VCaP (cell line): ENCODE measurements around the gene BRI3.

Source experiments
- H3K27ac ChIP-seq: fragments of 450-650 bp; 2 replicates; pipeline ENCODE4 v1.5.1; 2017
- TF ChIP-seq, protein P1 (sequence below): fragments of 450-650 bp; conservative IDR thresholded peaks from 2 replicates; pipeline ENCODE4 v1.5.1; 2017; ENCODE audit warnings: mild to moderate bottlenecking, moderate library complexity

BRI3 gene

DNA sequence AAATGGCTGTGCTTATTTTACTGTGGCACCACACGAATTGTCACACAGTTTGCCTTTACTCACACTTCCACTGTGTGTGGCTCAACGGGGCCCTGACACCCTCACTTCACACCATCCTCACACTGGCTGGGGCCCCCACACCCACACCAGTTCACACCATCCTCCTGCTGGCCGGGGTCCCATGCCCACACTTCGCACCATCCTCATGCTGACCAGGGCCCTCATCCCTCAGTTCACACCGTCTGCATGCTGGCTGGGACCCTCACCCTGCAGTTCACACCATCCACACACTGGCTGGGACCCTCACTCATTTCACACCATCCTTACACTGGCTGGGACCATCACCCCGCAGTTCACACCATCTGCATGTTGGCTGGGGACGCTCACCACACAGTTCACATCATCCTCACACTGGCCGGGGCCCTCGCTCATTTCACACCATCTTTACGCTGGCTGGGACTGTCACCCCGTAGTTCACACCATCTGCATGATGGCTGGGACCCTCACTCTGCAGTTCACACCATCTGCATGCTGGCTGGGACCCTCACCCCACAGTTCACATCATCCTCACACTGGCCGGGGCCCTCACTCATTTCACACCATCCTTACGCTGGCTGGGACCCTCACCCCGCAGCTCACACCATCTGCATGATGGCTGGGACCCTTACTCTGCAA, 36.0 kb downstream of the BRI3 start:
- no peak overlapping the region for H3K27ac ChIP-seq
- TF ChIP-seq, protein P1, sequence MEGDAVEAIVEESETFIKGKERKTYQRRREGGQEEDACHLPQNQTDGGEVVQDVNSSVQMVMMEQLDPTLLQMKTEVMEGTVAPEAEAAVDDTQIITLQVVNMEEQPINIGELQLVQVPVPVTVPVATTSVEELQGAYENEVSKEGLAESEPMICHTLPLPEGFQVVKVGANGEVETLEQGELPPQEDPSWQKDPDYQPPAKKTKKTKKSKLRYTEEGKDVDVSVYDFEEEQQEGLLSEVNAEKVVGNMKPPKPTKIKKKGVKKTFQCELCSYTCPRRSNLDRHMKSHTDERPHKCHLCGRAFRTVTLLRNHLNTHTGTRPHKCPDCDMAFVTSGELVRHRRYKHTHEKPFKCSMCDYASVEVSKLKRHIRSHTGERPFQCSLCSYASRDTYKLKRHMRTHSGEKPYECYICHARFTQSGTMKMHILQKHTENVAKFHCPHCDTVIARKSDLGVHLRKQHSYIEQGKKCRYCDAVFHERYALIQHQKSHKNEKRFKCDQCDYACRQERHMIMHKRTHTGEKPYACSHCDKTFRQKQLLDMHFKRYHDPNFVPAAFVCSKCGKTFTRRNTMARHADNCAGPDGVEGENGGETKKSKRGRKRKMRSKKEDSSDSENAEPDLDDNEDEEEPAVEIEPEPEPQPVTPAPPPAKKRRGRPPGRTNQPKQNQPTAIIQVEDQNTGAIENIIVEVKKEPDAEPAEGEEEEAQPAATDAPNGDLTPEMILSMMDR = no peak

DNA sequence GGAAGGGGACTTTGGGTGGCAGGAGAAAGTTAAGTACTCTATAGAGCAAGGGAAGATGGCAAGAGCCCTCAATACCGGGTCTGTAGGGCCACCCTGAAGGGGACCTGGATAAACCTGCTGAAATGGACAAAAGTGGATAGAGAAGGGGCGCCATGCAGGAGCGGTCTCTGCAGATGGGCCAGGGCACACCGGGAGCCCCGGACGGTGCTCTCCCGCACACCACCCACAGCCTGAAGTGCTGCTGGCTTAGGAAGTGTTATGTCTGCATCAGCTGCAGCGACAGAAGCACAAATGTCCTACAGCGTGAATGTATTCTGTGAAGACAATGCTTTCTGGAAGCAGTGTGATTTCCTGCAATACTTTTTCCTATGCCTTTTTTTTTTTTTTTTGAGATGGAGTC, 37.7 kb downstream of the BRI3 start:
- H3K27ac ChIP-seq = no peak overlapping the region
- TF ChIP-seq, protein P1 = no peak

DNA sequence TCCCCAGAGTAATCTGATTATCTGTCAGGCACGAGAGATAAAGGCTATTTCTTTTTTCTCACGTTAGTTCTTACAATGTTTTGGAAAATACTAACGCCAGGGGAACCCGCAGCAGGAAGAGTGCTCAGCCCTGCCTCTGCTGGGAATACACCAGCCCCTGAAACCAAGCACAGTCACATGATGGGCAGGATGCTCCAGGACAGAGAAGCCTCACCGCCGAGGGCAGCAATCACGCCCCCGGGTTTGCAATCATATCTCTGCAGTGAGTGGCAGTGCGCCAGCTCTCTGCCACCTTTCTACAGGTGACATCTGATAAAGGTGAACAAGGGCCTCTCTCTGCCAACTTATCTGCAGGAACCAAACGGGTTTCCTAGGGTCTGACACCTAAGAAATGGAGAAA, 39.8 kb downstream of the BRI3 start:
- TF ChIP-seq, protein P1 = no peak; the same call in 1 of the 2 replicates
- H3K27ac ChIP-seq = peak overlapping the region; percentile 55

DNA sequence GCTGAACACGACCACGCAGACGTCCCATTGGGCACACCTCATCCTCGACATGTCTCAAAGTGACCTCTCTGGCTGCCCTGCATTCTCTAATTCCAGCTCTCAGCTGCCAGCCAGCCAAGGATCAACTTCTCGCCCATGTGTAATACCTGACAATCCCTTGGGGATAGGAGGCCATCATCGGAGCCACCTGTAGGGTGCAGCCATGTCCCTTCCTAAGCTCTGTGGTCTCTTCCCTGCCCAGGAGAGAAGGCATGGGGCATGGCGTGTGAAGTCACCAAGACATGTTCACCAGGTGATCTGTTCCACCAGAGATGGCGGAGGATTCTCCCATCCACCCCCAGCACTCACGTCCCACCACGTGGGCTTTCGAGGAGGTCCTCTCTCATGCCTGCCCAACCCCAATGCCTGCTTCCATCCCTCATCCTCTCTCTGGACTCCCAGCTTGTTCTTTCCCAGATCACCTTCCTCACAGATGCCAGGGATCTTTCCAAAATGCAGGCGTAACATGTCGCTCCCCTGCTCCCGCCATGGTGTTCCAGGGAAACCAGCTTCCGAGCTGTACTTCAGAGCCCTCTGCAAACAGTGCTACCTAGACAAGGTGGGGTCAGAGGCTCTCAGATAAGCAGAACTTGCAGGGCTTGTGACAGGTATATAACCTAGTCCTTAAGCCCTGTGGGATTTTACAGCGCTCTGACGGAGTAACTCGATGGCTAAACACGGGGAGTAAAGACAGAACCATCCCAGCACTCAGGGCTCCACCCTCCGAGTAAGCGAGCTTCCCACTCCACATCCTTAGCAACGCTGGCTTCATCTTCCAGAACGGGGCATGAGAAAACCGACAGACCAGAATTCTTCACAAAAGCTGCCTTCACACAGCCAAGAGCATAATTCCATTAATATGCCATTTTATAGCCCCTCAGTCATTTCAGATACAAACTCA, 41.1 kb downstream of the BRI3 start:
- TF ChIP-seq, protein P1 = no peak
- peak overlapping the region; percentile 55 for H3K27ac ChIP-seq

DNA sequence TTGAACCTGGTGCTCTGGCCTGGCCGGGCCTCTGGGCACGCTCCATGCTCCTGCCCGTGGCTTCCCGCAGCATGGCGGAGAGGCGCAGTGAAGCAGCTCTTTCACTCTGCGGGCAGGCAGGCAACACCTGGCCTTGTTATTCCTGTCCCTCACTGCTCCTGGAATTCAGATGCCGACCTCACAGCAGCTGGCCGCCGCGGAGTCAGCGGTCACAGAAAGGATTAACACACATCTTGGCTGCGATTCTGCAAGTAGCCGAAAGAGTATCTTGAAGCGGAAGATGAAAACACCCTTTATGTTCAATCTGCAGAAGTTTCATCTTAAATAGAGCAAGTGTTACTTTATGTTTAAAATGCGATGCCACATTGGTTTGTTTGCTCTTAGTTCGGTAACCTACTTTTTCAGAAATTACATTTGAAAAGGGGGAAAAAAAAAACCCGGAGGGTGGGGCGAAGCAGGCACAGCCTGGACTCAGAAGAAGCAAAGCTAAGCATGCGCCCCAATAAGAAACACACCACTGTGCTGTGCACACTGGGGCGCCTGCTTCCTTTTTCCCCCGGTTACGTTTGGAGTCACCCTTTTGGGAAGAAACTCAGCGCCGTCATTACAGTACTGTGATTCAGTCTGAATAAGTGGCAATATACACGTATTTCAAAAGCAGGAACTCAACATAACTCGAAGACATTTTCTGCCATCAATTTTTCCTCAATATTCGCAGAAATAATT, 42.3 kb downstream of the BRI3 start:
- TF ChIP-seq, protein P1 = no peak
- no peak overlapping the region for H3K27ac ChIP-seq

DNA sequence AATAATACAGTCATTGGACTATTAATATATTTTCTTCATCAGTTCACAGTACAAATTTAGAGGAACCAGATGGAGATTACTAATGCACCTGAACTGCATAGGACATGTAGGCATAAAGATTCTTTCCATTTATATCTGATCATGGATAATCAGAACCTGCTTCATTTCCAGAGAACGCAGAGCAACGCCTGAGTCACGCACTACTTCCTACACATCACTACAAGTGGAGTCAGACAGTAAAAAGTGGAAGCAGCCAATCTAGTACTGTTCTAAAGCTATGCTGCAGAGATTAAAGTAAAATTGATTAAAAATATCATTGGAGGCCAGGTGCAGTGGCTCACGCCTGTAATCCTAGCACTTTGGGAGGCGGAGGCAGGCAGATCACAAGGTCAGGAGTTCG, 43.3 kb downstream of the BRI3 start:
- no peak overlapping the region for H3K27ac ChIP-seq
- TF ChIP-seq, protein P1 = no peak
